GM10266 (cell line): ENCODE measurements around the gene NR3C1.

Experiments
- DNase-seq: peaks from one replicate; pipeline ENCODE4 v3.0.0; 2012; ENCODE audit errors: extremely low spot score
- TF ChIP-seq, protein P1 (sequence below): IDR thresholded peaks from 2 replicates; pipeline ENCODE4 v1.5.1; 2012; ENCODE audit warnings: mild to moderate bottlenecking, low read depth; ENCODE audit not compliant: control insufficient read depth, insufficient read depth; ENCODE audit errors: missing control alignments

Gene NR3C1

DNA sequence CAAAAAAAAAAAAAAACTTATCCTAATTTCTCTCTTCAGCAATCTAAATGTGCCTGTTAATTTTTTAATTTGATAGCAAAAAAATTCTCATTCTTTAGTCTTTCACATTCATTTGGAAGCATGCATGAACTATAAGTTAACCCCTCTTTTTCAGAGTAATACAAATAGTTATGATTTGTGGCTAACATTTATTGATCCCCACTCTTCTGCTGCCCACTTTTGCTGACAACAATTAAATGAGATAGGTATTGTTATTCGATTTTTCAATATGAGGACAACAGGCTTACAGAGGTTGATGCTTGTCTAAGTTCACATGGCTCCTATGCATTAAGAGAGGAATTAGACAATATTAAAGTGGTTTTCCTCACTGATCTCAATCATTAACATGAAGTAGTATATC lies 2.9 kb upstream of the NR3C1 start:
- no peak for DNase-seq
- TF ChIP-seq, protein P1, sequence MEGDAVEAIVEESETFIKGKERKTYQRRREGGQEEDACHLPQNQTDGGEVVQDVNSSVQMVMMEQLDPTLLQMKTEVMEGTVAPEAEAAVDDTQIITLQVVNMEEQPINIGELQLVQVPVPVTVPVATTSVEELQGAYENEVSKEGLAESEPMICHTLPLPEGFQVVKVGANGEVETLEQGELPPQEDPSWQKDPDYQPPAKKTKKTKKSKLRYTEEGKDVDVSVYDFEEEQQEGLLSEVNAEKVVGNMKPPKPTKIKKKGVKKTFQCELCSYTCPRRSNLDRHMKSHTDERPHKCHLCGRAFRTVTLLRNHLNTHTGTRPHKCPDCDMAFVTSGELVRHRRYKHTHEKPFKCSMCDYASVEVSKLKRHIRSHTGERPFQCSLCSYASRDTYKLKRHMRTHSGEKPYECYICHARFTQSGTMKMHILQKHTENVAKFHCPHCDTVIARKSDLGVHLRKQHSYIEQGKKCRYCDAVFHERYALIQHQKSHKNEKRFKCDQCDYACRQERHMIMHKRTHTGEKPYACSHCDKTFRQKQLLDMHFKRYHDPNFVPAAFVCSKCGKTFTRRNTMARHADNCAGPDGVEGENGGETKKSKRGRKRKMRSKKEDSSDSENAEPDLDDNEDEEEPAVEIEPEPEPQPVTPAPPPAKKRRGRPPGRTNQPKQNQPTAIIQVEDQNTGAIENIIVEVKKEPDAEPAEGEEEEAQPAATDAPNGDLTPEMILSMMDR: no peak

DNA sequence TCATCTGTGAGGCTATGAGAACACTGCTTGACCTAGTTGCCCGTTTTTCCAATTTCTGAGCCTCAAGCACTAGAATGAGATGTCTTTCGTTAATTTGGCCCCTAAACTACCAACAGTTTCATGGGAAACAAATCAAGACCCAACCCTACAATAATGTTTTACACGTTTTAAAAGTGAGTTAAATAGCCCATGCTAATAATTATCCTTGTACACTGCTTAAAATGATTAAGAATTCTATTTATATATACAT lies 2.3 kb upstream of the NR3C1 start:
- no peak for DNase-seq
- TF ChIP-seq, protein P1: no peak

GRCh38 chr5:143405063-143405848 lies 1.8 kb upstream of the NR3C1 start:
- TF ChIP-seq, protein P1: peak; percentile 23
- peak; percentile 73 for DNase-seq

GRCh38 chr5:143404416-143405062 lies 1.1 kb upstream of the NR3C1 start:
- peak; percentile 76 for DNase-seq
- TF ChIP-seq, protein P1: no peak

DNA sequence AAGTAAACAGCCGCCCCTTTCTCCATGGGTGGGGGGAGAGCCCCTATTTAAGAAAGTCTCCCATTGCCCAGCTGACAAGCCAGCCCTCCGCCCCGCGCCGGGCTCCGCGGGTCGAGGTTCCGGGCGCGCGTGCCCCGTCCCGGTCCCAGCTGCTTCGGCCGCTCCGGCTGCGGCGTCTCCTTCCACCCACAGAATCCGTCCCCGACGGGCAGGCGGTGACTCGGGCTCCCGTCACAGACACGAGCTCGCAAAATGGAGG lies 223 bp downstream of the NR3C1 start:
- DNase-seq: no peak
- TF ChIP-seq, protein P1: no peak

DNA sequence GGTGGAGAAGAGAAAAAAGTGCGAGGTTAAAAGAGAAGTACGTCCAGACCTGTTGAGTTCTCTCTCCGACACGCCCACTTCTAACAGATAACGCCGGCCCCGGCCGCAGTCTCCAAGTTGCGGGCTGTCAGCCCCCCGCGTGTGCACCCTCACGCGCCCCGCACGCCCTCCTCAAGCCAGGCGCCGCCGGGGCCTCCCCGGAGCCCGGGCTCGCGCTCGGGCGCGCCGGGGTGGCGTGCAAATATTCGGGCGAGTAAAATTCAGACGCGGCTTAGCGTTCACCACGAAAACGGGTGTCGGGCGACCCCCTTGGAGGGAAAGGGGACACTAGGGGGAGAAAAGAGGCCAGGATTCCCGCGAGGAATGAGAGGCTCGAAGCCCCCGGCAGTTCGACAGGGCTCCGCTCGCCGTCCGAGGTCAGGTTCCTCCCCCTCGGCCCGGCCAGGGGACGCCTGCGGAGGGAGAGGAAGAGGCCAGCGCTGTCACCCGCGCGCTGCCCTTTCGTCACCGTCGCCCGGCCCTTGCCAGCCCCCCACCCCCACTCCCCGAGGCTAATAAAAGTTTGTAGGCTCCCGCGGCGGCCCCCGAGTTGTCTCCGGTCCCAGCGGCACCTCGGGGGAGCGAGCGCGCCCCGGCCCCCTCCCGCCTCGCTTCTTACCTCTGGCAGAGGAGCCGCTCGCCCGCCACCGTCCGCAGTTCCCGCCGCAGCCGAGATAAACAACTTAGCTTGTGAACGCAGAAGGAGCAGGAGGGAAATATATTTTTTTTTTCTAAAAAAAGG lies 743 bp downstream of the NR3C1 start:
- peak; percentile 35 for DNase-seq
- TF ChIP-seq, protein P1: no peak
